Coronary artery (tissue), 2 donors: ENCODE data around the gene PHLDB3.
A peak's percentile ranks its signal among the peaks of the same experiment; 100 is the strongest.
"Not testable (repeated sequence)": the region's sequence is repeated elsewhere in the genome, so short reads cannot be mapped to it uniquely, and the experiment has no call there.

Source experiments
- DNase-seq: peaks from one replicate; pipeline ENCODE4 v3.0.0-alpha.2; 2017; ENCODE audit warnings: low spot score
- H3K27ac ChIP-seq, 2 donors: fragments of 200-600 bp; sonication (generic); one replicate each; pipeline ENCODE4 v1.5.1; 2016 to 2019
- H3K4me3 ChIP-seq: fragments of 200-600 bp; sonication (generic); 2 replicates; pipeline ENCODE4 v1.5.1; 2016; ENCODE audit warnings: mild to moderate bottlenecking, moderate library complexity
- TF ChIP-seq, protein P1 (sequence below): fragments of 200-600 bp; sonication (generic); IDR thresholded peaks from one replicate; pipeline ENCODE4 v1.5.1; 2019; ENCODE audit warnings: antibody characterized with exemption

PHLDB3 gene

DNA sequence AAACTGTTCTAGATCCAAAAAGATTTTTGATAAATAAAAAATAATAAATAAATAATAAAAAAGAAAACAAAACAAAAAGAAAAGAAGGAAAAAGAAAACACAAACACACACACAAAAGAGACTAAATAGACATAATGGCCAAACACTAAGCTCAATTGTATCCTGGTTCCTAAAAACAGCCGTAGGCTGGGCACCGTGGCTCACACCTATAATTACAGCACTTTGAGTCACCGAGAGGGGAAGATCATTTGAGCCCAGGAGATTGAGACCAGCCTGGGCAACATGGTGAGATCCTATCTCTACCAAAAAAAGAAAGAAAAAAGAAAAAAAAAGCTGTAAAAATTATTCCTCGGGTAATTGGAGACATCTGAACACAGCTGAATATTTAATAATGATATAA, 13.5 kb upstream of the PHLDB3 start:
- no peak overlapping the region for H3K4me3 ChIP-seq
- no peak for DNase-seq
- TF ChIP-seq, protein P1, sequence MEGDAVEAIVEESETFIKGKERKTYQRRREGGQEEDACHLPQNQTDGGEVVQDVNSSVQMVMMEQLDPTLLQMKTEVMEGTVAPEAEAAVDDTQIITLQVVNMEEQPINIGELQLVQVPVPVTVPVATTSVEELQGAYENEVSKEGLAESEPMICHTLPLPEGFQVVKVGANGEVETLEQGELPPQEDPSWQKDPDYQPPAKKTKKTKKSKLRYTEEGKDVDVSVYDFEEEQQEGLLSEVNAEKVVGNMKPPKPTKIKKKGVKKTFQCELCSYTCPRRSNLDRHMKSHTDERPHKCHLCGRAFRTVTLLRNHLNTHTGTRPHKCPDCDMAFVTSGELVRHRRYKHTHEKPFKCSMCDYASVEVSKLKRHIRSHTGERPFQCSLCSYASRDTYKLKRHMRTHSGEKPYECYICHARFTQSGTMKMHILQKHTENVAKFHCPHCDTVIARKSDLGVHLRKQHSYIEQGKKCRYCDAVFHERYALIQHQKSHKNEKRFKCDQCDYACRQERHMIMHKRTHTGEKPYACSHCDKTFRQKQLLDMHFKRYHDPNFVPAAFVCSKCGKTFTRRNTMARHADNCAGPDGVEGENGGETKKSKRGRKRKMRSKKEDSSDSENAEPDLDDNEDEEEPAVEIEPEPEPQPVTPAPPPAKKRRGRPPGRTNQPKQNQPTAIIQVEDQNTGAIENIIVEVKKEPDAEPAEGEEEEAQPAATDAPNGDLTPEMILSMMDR = no peak
- no peak overlapping the region for H3K27ac ChIP-seq

DNA sequence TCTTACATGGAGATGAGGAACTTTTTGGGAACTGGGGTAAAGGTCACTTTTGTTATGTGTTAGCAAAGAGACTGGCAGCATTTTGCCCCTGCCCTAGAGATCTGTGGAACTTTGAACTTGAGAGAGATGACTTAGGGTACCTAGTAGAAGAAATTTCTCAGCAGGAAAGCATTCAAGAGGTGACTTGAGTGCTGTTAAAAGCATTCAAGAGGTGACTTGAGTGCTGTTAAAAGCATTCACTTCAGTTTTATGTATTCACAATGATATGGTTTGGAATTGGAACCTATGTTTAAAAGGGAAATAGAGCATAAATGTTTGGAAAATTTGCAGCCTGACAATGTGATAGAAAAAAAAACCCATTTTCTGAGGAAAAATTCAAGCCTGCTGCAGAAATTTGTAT, 7.9 kb upstream of the PHLDB3 start:
- not testable (repeated sequence) for H3K27ac ChIP-seq, H3K4me3 ChIP-seq, DNase-seq

DNA sequence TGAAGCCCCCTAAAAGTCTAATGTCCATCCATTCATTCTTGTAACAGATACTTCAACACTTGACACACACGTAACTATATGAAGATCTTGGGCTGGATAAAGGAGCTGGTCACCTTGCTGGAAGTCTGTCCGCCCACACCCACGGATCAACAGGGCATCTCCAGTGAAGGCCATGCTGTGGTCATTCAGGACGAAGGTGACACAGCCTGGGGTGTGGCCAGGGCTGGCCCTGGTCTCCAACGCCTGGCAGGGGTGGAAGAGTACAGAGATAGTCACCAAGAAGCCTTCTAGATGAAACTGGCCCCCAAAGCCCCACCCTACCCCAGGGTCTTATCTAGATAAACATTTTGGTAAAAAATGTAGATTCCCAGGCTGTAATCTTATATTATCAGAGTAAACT, 6.8 kb upstream of the PHLDB3 start:
- no peak overlapping the region for H3K4me3 ChIP-seq
- TF ChIP-seq, protein P1 = no peak
- DNase-seq = no peak
- H3K27ac ChIP-seq = no peak overlapping the region

DNA sequence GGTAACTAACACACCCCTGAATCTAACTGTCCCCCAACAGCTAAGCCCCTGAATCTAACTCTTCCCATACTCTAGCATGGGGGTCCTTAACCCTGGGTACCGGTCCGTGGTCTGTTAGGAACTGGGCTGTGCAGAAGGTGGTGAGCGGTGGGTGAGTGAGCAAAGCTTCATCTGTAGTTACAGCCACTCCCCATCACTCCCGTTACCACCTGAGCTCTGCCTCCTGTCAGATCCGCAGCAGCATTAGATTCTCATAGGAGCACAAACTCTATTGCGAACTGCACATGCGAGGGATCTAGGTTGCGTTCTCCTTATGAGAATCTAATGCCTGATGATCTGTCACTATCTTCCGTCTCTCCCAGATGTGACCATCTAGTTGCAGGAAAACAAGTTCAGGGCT, 6.2 kb upstream of the PHLDB3 start:
- no peak for DNase-seq
- Histone ChIP-seq H3K27ac (no peak overlapping the region), H3K4me3 (no peak overlapping the region)
- TF ChIP-seq, protein P1 = no peak

DNA sequence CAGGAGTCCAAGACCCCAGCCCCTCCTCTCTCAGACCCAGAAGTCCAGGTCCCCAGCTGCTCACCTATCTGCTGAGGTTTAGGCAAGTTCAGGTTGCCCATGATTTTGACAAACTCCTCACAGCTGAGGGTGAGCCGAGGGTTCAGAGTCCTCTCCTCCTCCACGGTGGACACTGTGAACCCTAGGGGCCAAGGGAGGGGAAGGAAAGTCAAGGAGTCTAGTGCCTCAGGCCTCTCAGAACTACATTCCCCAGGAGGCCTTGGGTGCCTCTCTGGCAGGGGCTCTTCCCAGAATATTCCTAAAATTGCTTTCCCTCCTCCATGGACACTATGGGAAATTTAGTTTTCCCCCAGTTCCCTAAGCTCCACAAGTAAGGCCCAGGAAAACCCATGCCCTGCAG, 3.3 kb upstream of the PHLDB3 start:
- Histone ChIP-seq H3K4me3 (no peak overlapping the region), H3K27ac (no peak overlapping the region)
- DNase-seq = no peak
- TF ChIP-seq, protein P1 = no peak

DNA sequence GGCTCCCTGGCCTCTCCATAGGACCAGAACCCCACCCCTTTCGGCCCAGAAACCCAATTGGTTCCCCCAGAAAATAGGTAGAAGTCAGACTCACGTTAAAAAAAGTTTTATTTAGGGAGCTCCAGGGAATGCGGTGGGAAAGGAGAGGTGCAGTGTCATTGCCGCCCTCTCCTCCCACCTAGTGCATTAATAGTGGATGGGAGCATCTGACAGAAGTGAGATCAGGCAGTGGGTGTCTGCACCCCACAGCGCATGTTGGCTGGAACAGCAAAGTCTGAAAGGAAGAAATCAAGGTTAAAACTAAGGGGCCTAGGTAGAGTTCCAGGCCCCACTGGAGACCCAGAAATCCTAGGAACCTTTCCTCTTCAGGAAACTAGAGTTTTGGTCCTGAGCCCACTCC, 2.1 kb upstream of the PHLDB3 start:
- H3K27ac ChIP-seq = no peak overlapping the region
- TF ChIP-seq, protein P1 = no peak
- H3K4me3 ChIP-seq = no peak overlapping the region
- no peak for DNase-seq

DNA sequence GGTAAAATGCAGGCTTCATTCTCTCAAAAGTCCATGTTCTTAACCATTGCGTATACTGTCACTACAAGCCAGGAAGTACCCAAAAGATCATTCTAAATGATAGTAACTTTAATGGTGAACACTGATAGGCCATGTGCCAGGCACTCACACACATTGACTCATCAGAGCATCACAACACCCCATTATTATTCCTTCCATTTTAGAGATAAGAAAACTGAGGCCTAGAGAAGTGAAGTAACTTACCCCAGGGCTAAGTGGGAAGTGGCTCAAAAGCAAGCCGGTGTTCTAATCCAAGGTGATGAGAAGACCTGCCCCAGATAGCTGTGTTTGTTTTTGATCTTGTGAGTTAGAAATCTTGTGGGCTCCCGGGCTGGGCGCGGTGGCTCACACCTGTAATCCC, 1.4 kb upstream of the PHLDB3 start:
- Histone ChIP-seq H3K27ac (no peak overlapping the region), H3K4me3 (no peak overlapping the region)
- TF ChIP-seq, protein P1 = no peak
- DNase-seq = no peak

DNA sequence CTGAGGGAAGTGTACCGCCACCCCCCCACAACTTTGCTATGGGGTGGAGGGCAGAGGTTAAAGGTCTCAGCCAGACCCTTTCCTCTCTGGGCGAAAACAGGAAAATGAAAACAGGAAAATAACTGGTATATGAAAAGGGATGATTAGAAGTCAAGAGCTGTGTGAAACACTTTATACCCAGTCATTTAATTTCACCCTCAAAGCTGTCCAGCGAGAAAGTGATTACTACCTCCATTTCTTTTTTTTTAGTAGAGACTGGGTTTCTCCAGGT, 575 bp upstream of the PHLDB3 start:
- Histone ChIP-seq H3K4me3 (peak overlapping the region; percentile 71), H3K27ac (peak overlapping the region in 1 of 2 donors; percentile 90)
- no peak for DNase-seq
- TF ChIP-seq, protein P1 = no peak
